ENCODE data around the gene CDH4. TPM values are rescaled to one million over a fixed set of nuclear protein-coding genes. Genes with fewer than 3 reads are reported as not detected.
A peak's percentile ranks its signal among the peaks of the same experiment; 100 is the strongest.

CDH4 gene
- total RNA-seq, 1 donor from 2014 or later: 0.06 TPM

DNA sequence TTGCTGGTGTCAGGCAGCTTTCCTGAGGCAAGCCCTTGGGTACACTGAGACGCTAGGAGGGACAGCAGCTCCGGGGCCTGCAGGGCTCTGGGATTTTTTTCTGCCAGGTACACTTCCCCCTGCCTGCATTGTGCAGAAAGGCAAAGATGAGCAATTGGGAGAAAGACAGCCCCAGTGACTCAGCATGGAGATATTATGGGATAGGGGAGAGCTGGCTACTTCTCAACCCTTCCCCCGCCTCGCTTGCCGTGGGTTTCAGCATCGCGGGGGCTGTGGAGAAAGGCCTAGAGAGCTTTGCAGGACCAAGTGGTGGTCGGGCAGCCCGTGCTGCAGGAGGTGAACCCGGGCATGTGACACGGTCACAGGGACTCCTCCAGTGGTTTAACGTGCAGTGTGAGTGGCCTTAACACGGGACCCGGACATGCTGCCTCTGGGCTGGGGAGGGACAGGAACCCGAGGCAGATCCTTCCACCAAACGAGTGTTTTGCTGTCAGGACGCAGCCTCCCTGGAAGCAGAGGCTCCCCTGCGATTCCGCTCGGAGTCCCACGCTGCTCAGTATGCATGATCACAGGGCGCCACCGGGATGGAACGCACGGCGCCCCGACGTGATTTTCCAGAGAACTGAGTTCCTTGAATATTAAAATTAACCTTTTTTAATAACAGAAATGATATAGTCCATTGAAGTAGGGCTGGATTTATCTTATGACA is 139.9 kb downstream of the CDH4 start:
- TF ChIP-seq, protein P1, sequence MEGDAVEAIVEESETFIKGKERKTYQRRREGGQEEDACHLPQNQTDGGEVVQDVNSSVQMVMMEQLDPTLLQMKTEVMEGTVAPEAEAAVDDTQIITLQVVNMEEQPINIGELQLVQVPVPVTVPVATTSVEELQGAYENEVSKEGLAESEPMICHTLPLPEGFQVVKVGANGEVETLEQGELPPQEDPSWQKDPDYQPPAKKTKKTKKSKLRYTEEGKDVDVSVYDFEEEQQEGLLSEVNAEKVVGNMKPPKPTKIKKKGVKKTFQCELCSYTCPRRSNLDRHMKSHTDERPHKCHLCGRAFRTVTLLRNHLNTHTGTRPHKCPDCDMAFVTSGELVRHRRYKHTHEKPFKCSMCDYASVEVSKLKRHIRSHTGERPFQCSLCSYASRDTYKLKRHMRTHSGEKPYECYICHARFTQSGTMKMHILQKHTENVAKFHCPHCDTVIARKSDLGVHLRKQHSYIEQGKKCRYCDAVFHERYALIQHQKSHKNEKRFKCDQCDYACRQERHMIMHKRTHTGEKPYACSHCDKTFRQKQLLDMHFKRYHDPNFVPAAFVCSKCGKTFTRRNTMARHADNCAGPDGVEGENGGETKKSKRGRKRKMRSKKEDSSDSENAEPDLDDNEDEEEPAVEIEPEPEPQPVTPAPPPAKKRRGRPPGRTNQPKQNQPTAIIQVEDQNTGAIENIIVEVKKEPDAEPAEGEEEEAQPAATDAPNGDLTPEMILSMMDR (IDR thresholded peaks at IDR 0.05): no peak
- peaks cover 5% of the 10 kb centered on the region for H3K27me3 ChIP-seq (ENCODE audit: low read depth)
- H3K36me3 ChIP-seq: no peaks in the 10 kb centered on the region
- no peaks in the 10 kb centered on the region for H3K4me1 ChIP-seq
- no peak overlapping the region for H3K4me3 ChIP-seq
- DNase-seq (no peak), ATAC-seq (no peak)
- intact Hi-C loops (cut with DNase I): no loop called here
- no peak overlapping the region for H3K27ac ChIP-seq
- H3K9me3 ChIP-seq: no peaks in the 10 kb centered on the region

GRCh38 chr20:61394088-61394799 is 142.2 kb downstream of the CDH4 start:
- Histone ChIP-seq H3K36me3 (no peaks in the 10 kb centered on the region), H3K4me3 (no peak overlapping the region), H3K9me3 (no peaks in the 10 kb centered on the region), H3K4me1 (no peaks in the 10 kb centered on the region), H3K27ac (no peak overlapping the region), H3K27me3 (ENCODE audit: low read depth) (no peaks in the 10 kb centered on the region)
- DNase-seq: no peak
- TF ChIP-seq, protein P1 (IDR thresholded peaks at IDR 0.05): no peak
- ATAC-seq: no peak
- intact Hi-C loops (cut with DNase I): no loop called here

DNA sequence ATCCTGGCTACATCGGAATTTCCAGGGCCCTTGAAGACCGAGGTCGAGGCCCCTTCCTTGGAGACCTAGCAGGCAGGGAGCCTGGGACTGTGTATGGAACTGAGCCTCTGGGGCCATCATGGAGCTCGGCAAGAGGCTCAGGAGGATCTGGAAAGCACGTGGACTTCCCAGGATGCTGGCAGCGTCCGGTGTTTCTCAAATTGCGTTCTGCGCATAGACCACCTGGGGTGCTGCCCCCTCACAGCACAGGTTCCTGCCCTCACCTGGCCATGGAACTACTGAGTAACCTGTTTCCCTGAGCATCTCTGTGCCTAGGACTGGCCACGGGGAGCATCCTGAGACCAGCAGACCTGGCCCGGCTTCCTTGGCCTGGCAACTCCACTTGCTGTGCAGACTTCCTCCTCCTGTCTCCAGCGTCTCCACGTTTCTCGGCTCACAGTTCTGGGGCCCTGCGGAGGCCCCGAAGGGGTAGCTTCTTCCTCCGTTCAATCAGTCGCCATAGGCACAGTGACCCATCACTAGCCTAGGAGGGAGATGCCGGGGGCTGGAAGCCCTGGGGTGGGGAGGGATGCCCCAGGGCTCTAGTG is 144.3 kb downstream of the CDH4 start:
- intact Hi-C loops (cut with DNase I): no loop called here
- Histone ChIP-seq H3K36me3 (no peaks in the 10 kb centered on the region), H3K4me3 (no peak overlapping the region), H3K9me3 (no peaks in the 10 kb centered on the region), H3K4me1 (no peaks in the 10 kb centered on the region), H3K27me3 (ENCODE audit: low read depth) (no peaks in the 10 kb centered on the region), H3K27ac (no peak overlapping the region)
- no peak for ATAC-seq
- DNase-seq: peak; percentile 13
- TF ChIP-seq, protein P1 (IDR thresholded peaks at IDR 0.05): no peak

DNA sequence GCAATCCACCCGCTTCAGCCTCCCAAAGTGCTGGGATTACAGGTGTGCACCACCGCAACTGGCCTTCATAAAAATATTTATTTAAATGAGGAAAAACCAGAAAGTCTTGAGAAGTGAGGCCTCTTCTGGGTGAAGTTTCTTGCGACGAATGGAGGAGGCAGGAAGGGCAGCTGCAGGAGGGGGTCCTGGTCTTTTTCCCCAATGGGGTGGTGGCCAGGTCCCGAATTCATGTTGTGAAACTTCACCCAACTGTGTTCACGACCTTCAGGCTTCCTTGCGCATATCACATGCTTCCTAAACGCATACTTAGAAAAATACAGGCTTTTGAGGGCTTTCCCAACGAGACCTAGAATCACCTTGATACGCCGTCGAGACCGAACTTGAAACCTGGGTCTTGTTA is 145.1 kb downstream of the CDH4 start:
- TF ChIP-seq, protein P1 (IDR thresholded peaks at IDR 0.05): no peak
- Histone ChIP-seq H3K4me3 (no peak overlapping the region), H3K27ac (no peak overlapping the region), H3K36me3 (no peaks in the 10 kb centered on the region), H3K27me3 (ENCODE audit: low read depth) (no peaks in the 10 kb centered on the region), H3K4me1 (no peaks in the 10 kb centered on the region), H3K9me3 (no peaks in the 10 kb centered on the region)
- no peak for DNase-seq
- intact Hi-C loops (cut with DNase I): no loop called here
- no peak for ATAC-seq

- TF ChIP-seq, protein P1 (IDR thresholded peaks at IDR 0.05): no peak
- DNase-seq: no peak
- no peaks in the 10 kb centered on the region for H3K27me3 ChIP-seq (ENCODE audit: low read depth)
- no peak overlapping the region for H3K27ac ChIP-seq
- H3K36me3 ChIP-seq: no peaks in the 10 kb centered on the region
- H3K4me1 ChIP-seq: no peaks in the 10 kb centered on the region
- H3K9me3 ChIP-seq: no peaks in the 10 kb centered on the region
- intact Hi-C loops (cut with DNase I): no loop called here
- H3K4me3 ChIP-seq: no peak overlapping the region
- ATAC-seq: no peak
Observed at GRCh38 chr20:61397790-61398189, 145.7 kb downstream of the CDH4 start.
